ENCODE data around the gene ITGA4. TPM values are rescaled to one million over a fixed set of nuclear protein-coding genes. Genes with fewer than 3 reads are reported as not detected.

The ITGA4 gene
- total RNA-seq, 1 experiment from 2014 or later: 2.7 TPM

DNA sequence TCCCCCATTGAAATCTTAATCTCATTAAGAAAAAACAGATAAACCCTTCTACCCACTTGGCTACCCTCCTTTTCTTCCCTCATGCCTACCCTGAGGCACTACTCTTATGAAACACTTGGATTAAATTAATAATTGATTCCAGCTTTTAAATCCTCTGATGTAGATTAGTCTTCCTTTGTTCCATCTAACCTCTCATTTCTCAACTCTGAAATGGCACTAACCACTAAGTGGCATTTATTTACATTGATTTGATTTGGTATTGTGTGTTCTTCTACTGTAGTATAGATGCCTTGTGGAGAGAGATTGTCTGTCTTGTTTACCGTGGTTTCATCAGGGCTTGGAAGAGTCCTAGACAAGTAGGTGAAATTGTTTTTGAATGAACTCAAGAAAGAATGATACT is 26.7 kb downstream of the ITGA4 start (continued):
- no peak for TF ChIP-seq E2F4 (CRISPR knock-in tag; IDR thresholded peaks at IDR 0.05; ENCODE audit: borderline replicate concordance, low read depth)
- TF ChIP-seq SP1 (CRISPR knock-in tag; conservative IDR thresholded peaks at IDR 0.05): no peak
- TF ChIP-seq, protein P1, sequence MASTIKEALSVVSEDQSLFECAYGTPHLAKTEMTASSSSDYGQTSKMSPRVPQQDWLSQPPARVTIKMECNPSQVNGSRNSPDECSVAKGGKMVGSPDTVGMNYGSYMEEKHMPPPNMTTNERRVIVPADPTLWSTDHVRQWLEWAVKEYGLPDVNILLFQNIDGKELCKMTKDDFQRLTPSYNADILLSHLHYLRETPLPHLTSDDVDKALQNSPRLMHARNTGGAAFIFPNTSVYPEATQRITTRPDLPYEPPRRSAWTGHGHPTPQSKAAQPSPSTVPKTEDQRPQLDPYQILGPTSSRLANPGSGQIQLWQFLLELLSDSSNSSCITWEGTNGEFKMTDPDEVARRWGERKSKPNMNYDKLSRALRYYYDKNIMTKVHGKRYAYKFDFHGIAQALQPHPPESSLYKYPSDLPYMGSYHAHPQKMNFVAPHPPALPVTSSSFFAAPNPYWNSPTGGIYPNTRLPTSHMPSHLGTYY (CRISPR knock-in tag; IDR thresholded peaks at IDR 0.05): no peak

DNA sequence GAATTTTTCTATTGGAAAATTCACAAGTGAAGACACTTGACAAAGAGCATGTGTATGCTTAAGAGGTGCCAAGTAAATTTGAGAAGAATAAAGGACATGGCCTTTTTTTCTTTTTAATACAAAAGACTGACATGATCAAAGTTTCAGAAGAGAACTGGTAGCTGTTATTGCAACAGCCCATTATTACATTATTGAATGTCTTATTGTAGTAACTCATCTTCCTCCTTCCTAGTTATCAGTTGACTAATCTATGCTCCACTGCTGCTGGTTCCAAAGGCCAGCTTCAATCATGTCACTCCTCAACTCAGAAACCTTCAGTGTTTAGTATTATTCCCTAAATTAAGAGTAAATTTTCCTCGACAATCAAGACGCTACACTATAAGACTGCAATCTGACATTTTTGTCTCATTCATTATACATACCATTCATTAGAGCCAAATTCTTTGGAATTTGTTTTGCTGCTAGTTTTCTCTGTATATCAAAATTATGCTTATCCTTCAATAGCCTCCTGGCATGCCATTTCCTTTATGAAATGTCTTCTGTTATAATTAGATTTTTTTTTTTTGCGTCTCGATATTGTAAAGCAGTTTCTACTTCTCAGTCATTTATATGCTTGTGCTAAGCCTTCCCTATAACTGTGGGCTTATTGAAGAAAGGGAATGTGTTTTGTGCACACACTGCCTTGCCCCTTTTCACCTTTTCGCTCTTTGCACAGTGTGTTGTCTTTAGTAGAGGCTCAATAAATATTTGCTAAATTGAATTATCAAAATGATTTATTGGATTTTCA is 27.9 kb downstream of the ITGA4 start:
- no peak for TF ChIP-seq NR3C1 (CRISPR knock-in tag; conservative IDR thresholded peaks at IDR 0.05; ENCODE audit: low read depth)
- TF ChIP-seq ZNF263 (CRISPR knock-in tag; IDR thresholded peaks at IDR 0.05; ENCODE audit: low read depth): no peak
- TF ChIP-seq SMAD3 (CRISPR knock-in tag; IDR thresholded peaks at IDR 0.05; ENCODE audit: borderline replicate concordance): no peak
- TF ChIP-seq EMX1 (CRISPR knock-in tag; IDR thresholded peaks at IDR 0.05): no peak
- no peak for TF ChIP-seq ZNF121 (CRISPR knock-in tag; IDR thresholded peaks at IDR 0.05)
- TF ChIP-seq, protein P2, sequence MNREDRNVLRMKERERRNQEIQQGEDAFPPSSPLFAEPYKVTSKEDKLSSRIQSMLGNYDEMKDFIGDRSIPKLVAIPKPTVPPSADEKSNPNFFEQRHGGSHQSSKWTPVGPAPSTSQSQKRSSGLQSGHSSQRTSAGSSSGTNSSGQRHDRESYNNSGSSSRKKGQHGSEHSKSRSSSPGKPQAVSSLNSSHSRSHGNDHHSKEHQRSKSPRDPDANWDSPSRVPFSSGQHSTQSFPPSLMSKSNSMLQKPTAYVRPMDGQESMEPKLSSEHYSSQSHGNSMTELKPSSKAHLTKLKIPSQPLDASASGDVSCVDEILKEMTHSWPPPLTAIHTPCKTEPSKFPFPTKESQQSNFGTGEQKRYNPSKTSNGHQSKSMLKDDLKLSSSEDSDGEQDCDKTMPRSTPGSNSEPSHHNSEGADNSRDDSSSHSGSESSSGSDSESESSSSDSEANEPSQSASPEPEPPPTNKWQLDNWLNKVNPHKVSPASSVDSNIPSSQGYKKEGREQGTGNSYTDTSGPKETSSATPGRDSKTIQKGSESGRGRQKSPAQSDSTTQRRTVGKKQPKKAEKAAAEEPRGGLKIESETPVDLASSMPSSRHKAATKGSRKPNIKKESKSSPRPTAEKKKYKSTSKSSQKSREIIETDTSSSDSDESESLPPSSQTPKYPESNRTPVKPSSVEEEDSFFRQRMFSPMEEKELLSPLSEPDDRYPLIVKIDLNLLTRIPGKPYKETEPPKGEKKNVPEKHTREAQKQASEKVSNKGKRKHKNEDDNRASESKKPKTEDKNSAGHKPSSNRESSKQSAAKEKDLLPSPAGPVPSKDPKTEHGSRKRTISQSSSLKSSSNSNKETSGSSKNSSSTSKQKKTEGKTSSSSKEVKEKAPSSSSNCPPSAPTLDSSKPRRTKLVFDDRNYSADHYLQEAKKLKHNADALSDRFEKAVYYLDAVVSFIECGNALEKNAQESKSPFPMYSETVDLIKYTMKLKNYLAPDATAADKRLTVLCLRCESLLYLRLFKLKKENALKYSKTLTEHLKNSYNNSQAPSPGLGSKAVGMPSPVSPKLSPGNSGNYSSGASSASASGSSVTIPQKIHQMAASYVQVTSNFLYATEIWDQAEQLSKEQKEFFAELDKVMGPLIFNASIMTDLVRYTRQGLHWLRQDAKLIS (CRISPR knock-in tag; IDR thresholded peaks at IDR 0.05; ENCODE audit: borderline replicate concordance): no peak
- TF ChIP-seq, protein P3, sequence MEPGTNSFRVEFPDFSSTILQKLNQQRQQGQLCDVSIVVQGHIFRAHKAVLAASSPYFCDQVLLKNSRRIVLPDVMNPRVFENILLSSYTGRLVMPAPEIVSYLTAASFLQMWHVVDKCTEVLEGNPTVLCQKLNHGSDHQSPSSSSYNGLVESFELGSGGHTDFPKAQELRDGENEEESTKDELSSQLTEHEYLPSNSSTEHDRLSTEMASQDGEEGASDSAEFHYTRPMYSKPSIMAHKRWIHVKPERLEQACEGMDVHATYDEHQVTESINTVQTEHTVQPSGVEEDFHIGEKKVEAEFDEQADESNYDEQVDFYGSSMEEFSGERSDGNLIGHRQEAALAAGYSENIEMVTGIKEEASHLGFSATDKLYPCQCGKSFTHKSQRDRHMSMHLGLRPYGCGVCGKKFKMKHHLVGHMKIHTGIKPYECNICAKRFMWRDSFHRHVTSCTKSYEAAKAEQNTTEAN (CRISPR knock-in tag; IDR thresholded peaks at IDR 0.05): no peak
- no peak for TF ChIP-seq E2F1 (CRISPR knock-in tag; IDR thresholded peaks at IDR 0.05)
- TF ChIP-seq ZNF317 (CRISPR knock-in tag; IDR thresholded peaks at IDR 0.05; ENCODE audit: borderline replicate concordance, low read depth): no peak
- TF ChIP-seq ZNF219 (CRISPR knock-in tag; IDR thresholded peaks at IDR 0.05; ENCODE audit: borderline replicate concordance): no peak
- TF ChIP-seq ELF4 (CRISPR knock-in tag; IDR thresholded peaks at IDR 0.05; ENCODE audit: low read depth): no peak
- POLR2A ChIA-PET: no interaction called here
- Mint-ChIP-seq H3K27me3 (ENCODE audit: low read depth) (no peaks in the 10 kb centered on the region; the same call in 1 of the 2 replicates), H3K27ac (no peak overlapping the region), H3K36me3 (no peaks in the 10 kb centered on the region), H3K9me3 (no peaks in the 10 kb centered on the region), H3K4me3 (no peak overlapping the region), H3K4me1 (peaks cover 5% of the 10 kb centered on the region)
- CTCF ChIA-PET: no interaction called here
- DNase-seq (ENCODE audit: low spot score) (no peak), ATAC-seq (no peak)

- DNase-seq (ENCODE audit: low spot score): no peak
- Mint-ChIP-seq H3K36me3 (no peaks in the 10 kb centered on the region), H3K27ac (no peak overlapping the region), H3K27me3 (ENCODE audit: low read depth) (no peaks in the 10 kb centered on the region; the same call in 1 of the 2 replicates), H3K9me3 (no peaks in the 10 kb centered on the region), H3K4me3 (no peak overlapping the region), H3K4me1 (peaks cover 5% of the 10 kb centered on the region)
- ChIA-PET POLR2A (no interaction called here), CTCF (no interaction called here)
- TF ChIP-seq TP53 (CRISPR knock-in tag; IDR thresholded peaks at IDR 0.05): no peak
- no peak for TF ChIP-seq JAZF1 (CRISPR knock-in tag; IDR thresholded peaks at IDR 0.05)
- TF ChIP-seq ZNF219 (CRISPR knock-in tag; IDR thresholded peaks at IDR 0.05; ENCODE audit: borderline replicate concordance): no peak
- TF ChIP-seq ZNF423 (CRISPR knock-in tag; IDR thresholded peaks at IDR 0.05): no peak
- ATAC-seq: no peak
These were observed 28.4 kb downstream of the ITGA4 start for GRCh38 chr2:181485638-181485946.
